ENCODE results near the gene NEUROD6. TPM values are rescaled to one million over a fixed set of nuclear protein-coding genes. Genes with fewer than 3 reads are reported as not detected.

Gene NEUROD6
- total RNA-seq, 1 experiment from 2014 or later, result not detected

GRCh38 chr7:31337002-31337565, 3.4 kb downstream of the NEUROD6 start (continued):
- TF ChIP-seq, protein P1, sequence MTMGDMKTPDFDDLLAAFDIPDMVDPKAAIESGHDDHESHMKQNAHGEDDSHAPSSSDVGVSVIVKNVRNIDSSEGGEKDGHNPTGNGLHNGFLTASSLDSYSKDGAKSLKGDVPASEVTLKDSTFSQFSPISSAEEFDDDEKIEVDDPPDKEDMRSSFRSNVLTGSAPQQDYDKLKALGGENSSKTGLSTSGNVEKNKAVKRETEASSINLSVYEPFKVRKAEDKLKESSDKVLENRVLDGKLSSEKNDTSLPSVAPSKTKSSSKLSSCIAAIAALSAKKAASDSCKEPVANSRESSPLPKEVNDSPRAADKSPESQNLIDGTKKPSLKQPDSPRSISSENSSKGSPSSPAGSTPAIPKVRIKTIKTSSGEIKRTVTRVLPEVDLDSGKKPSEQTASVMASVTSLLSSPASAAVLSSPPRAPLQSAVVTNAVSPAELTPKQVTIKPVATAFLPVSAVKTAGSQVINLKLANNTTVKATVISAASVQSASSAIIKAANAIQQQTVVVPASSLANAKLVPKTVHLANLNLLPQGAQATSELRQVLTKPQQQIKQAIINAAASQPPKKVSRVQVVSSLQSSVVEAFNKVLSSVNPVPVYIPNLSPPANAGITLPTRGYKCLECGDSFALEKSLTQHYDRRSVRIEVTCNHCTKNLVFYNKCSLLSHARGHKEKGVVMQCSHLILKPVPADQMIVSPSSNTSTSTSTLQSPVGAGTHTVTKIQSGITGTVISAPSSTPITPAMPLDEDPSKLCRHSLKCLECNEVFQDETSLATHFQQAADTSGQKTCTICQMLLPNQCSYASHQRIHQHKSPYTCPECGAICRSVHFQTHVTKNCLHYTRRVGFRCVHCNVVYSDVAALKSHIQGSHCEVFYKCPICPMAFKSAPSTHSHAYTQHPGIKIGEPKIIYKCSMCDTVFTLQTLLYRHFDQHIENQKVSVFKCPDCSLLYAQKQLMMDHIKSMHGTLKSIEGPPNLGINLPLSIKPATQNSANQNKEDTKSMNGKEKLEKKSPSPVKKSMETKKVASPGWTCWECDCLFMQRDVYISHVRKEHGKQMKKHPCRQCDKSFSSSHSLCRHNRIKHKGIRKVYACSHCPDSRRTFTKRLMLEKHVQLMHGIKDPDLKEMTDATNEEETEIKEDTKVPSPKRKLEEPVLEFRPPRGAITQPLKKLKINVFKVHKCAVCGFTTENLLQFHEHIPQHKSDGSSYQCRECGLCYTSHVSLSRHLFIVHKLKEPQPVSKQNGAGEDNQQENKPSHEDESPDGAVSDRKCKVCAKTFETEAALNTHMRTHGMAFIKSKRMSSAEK (CRISPR knock-in tag; IDR thresholded peaks at IDR 0.05; ENCODE audit: borderline replicate concordance), result no peak
- TF ChIP-seq TEAD4 (CRISPR knock-in tag; IDR thresholded peaks at IDR 0.05) (no peak), ZNF416 (CRISPR knock-in tag; IDR thresholded peaks at IDR 0.05) (no peak)
- TF ChIP-seq, protein P2, sequence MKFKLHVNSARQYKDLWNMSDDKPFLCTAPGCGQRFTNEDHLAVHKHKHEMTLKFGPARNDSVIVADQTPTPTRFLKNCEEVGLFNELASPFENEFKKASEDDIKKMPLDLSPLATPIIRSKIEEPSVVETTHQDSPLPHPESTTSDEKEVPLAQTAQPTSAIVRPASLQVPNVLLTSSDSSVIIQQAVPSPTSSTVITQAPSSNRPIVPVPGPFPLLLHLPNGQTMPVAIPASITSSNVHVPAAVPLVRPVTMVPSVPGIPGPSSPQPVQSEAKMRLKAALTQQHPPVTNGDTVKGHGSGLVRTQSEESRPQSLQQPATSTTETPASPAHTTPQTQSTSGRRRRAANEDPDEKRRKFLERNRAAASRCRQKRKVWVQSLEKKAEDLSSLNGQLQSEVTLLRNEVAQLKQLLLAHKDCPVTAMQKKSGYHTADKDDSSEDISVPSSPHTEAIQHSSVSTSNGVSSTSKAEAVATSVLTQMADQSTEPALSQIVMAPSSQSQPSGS (CRISPR knock-in tag; IDR thresholded peaks at IDR 0.05; ENCODE audit: borderline replicate concordance, low read depth), result no peak

DNA sequence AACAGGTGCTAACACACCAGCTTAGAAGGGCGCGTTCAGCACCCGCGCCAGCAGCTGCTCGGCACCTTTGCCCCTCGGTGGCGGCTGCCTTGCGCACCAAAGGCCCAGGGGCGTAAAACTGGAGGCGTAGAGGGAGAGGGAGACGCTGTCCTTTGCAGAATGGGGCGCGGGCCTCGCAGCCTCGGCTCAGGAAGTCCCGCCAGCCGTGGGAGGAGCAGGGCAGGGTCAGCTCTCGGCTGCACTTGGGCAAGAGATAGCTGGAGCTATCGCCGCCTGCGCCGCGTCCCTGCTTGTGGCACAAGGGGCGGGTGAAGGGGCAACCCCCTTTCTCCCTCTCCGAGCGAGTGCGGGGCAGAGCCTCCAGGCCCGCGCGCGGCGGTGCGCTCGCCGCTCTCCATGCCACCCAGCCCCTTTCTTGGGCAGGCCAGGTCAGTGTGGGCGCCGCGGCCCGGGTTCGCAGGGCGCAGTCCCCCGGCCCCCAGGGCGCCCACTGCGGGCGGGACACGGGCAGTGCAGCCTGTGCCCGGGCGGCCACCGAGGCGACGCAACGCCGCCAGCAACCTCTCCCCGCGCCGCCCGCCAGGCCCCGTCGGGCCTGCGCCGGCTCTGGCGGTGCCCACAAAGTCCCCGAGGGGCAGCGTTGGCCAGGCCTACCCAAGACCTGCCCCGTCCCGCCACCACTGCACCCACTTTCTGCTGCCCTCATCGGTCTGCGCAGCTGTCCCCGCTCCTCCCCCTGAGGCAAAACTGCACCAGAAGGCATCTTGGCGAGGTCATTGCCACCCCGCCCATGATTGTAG, 4.1 kb downstream of the NEUROD6 start:
- CTCF ChIA-PET, result interaction anchor here (0.6 to 3.4 kb wide), 40 partner anchors 10 to 432 kb away, joined by 3 to 67 read pairs (median 4); no protein-coding TSS in a partner anchor
- POLR2A ChIA-PET, result no interaction called here
- peak; percentile 88; the same call in 1 of the 2 replicates for TF ChIP-seq MXD4 (CRISPR knock-in tag; IDR thresholded peaks at IDR 0.05; ENCODE audit: borderline replicate concordance)
- TF ChIP-seq, protein P3, sequence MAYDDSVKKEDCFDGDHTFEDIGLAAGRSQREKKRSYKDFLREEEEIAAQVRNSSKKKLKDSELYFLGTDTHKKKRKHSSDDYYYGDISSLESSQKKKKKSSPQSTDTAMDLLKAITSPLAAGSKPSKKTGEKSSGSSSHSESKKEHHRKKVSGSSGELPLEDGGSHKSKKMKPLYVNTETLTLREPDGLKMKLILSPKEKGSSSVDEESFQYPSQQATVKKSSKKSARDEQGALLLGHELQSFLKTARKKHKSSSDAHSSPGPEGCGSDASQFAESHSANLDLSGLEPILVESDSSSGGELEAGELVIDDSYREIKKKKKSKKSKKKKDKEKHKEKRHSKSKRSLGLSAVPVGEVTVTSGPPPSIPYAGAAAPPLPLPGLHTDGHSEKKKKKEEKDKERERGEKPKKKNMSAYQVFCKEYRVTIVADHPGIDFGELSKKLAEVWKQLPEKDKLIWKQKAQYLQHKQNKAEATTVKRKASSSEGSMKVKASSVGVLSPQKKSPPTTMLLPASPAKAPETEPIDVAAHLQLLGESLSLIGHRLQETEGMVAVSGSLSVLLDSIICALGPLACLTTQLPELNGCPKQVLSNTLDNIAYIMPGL (CRISPR knock-in tag; IDR thresholded peaks at IDR 0.05), result peak; percentile 55; the same call in 1 of the 2 replicates
- TF ChIP-seq ZNF512 (CRISPR knock-in tag; IDR thresholded peaks at IDR 0.05; ENCODE audit: borderline replicate concordance), result no peak
- TF ChIP-seq ETV6 (CRISPR knock-in tag; IDR thresholded peaks at IDR 0.05), result no peak
- TF ChIP-seq TP53 (CRISPR knock-in tag; IDR thresholded peaks at IDR 0.05), result no peak
- no peak for TF ChIP-seq NR2C2 (CRISPR knock-in tag; IDR thresholded peaks at IDR 0.05)
- no peak for TF ChIP-seq FOXK1 (CRISPR knock-in tag; IDR thresholded peaks at IDR 0.05)
- TF ChIP-seq, protein P2 (CRISPR knock-in tag; IDR thresholded peaks at IDR 0.05; ENCODE audit: borderline replicate concordance, low read depth), result no peak
- TF ChIP-seq NFATC4 (CRISPR knock-in tag; IDR thresholded peaks at IDR 0.05), result no peak
- no peak for TF ChIP-seq SP1 (CRISPR knock-in tag; conservative IDR thresholded peaks at IDR 0.05)
- TF ChIP-seq JAZF1 (CRISPR knock-in tag; IDR thresholded peaks at IDR 0.05), result no peak
- no peak for TF ChIP-seq ZNF396 (CRISPR knock-in tag; IDR thresholded peaks at IDR 0.05; ENCODE audit: borderline replicate concordance)
- no peak for TF ChIP-seq ZNF263 (CRISPR knock-in tag; IDR thresholded peaks at IDR 0.05; ENCODE audit: low read depth)
- TF ChIP-seq ELF4 (CRISPR knock-in tag; IDR thresholded peaks at IDR 0.05; ENCODE audit: low read depth), result no peak
- TF ChIP-seq TEAD1 (CRISPR knock-in tag; IDR thresholded peaks at IDR 0.05), result 0 out of 2 replicates have a peak, but pooled peaks have one; percentile 19
- TF ChIP-seq, protein P4, sequence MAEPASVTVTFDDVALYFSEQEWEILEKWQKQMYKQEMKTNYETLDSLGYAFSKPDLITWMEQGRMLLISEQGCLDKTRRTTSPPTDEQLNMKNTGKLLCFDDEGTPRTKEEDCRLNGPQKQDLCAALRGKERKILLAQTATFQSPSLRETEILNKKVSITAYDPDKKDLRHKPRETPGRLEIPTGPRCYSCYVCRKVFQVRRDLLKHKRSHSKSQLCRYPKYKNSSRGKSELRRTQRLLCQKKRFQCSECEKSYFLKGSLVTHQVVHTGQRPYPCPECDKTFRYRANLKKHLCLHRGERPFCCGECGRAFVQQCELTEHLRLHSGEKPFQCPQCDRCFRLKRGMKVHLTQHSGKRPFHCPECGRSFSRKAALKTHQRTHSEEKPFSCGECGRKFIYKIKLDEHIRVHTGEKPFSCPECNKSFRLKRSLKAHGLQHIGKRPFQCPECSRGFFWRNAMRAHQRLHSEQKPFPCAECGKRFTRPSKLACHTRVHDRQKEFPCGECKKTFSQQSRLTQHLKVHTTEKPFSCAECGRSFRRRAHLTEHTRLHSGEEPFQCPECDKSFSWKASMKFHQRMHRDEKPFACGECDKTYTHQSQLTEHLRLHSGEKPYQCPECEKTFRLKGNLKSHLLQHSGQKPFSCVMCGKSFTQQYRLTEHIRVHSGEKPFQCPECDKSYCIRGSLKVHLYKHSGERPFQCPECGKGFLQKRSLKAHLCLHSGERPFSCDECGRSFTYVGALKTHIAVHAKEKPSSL (CRISPR knock-in tag; conservative IDR thresholded peaks at IDR 0.05), result no peak
- 0 out of 2 replicates have a peak, but pooled peaks have one; percentile 64 for TF ChIP-seq RELA (CRISPR knock-in tag; IDR thresholded peaks at IDR 0.05; ENCODE audit: borderline replicate concordance)
- TF ChIP-seq ZNF317 (CRISPR knock-in tag; IDR thresholded peaks at IDR 0.05; ENCODE audit: borderline replicate concordance, low read depth), result no peak
- peak; percentile 95 for TF ChIP-seq ZNF416 (CRISPR knock-in tag; IDR thresholded peaks at IDR 0.05)

More for the DNA sequence above, 4.1 kb downstream of the NEUROD6 start:
- H3K36me3 Mint-ChIP-seq, result no peaks in the 10 kb centered on the region
- DNase-seq (ENCODE audit: low spot score), result peak; percentile 66
- H3K4me1 Mint-ChIP-seq, result 0 out of 2 replicates have a peak, but pooled peaks cover 2% of the 10 kb centered on the region
- peak overlapping the region; percentile 74 for H3K4me3 Mint-ChIP-seq
- H3K27ac Mint-ChIP-seq, result no peak overlapping the region
- peak; percentile 87 for ATAC-seq
- H3K9me3 Mint-ChIP-seq, result no peaks in the 10 kb centered on the region
- peaks cover 62% of the 10 kb centered on the region for H3K27me3 Mint-ChIP-seq (ENCODE audit: low read depth)
